NT2/D1 (cell line): ENCODE measurements around the gene PGGHG.

ENCODE experiments used
- SUZ12 ChIP-seq: IDR thresholded peaks from 2 replicates; pipeline ENCODE4 v1.6.1; 2011; ENCODE audit not compliant: insufficient read length, insufficient read depth; ENCODE audit errors: extremely low read depth
- YY1 ChIP-seq: IDR thresholded peaks from 2 replicates; pipeline ENCODE4 v1.6.1; 2011; ENCODE audit not compliant: insufficient read length, insufficient read depth

DNA sequence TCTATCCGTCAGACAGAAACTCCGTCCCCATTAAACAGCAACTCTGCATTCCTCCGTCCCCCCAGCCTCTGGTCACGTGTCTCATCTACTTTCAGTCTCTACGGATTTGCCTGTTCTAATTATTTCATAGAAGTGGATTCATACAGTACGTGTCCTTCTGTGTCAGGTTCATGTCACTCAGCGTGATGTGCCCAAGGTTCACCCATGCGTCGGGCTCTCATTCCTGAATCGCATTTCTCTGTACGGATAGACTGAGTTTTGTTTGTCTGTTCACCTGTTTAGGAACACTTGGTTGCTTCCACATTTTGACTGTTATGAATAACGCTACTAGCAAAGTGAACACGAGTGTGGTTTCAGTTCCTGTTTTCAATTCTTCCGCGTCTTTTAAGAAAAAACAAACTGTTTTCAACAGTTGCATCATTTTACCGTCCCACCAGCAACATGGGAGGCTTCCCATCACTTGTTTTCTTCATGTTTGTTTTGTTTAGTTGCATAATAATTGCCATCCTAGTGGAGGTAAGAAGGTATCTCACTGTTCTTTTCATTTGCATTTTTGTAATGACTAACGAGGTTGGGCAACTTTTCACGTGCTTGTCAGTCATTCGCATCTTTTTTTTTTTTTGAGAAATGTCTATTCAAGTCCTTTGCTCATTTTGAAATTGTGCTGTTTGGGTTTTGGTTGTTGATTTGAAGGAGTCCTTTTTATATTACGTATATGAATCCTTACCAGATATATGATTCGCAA lies 19.6 kb upstream of the PGGHG start:
- TF ChIP-seq YY1 (no peak), SUZ12 (no peak)
